ENCODE data around the gene RABGAP1L. TPM values are rescaled to one million over a fixed set of nuclear protein-coding genes. Genes with fewer than 3 reads are reported as not detected.
A peak's percentile ranks its signal among the peaks of the same experiment; 100 is the strongest.

The RABGAP1L gene
- total and polyA plus RNA-seq, 2 donors (not counting 3 experiments of a cell fraction or from before 2014, with no cell fraction given): 6.4 to 22.2 TPM

DNA sequence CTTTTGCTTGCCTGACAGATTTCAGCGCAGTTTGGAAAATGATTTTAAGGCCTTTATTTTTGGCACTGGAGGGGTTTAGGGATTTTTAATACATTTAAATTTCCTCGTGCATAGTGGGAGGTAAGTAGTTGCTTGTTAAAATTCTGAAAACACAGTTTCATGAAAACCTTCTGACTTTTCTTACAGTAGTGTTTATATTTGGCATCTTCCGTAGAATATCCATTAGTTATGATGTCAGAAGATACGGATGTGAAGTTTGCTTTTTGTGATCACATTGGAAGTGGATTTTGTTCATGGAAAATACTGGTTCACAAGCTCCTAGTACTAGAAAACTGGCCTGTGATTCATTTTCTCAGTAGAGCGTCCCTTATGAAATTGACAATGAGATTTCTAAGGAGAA is 1.3 kb downstream of the RABGAP1L start:
- Histone ChIP-seq H3K4me3 (replicated peaks in 1 of 3; ENCODE audit: insufficient read depth in 1 of 3, low read depth in 1 of 3, low read length in 3 of 3) (peak overlapping the region in 1 of 3 experiments; percentile 75), H3K9ac (replicated peaks; ENCODE audit: extremely low read depth, insufficient read depth, low read length) (no peak overlapping the region), H3K9me3 (replicated peaks; ENCODE audit: control insufficient read depth, insufficient read depth, low read length) (no peaks in the 10 kb centered on the region), H3K9me1 (replicated peaks; ENCODE audit: control insufficient read depth, extremely low read depth, insufficient read depth, low read length) (no peaks in the 10 kb centered on the region), H3K4me1 (ENCODE audit: control insufficient read depth, extremely low read depth, insufficient read depth, low read length) (peaks cover 8% of the 10 kb centered on the region), H2AFZ (ENCODE audit: low read depth, low read length) (no peak overlapping the region), H3K27ac (ENCODE audit: insufficient read depth, low read depth, low read length) (no peak overlapping the region), H3K27me3 (ENCODE audit: control insufficient read depth in 2 of 2, insufficient read depth in 2 of 2, low read length in 2 of 2) (no peaks in the 10 kb centered on the region), H3K4me2 (ENCODE audit: insufficient read depth, low read length) (peak overlapping the region; percentile 73), H3K79me2 (ENCODE audit: control insufficient read depth, insufficient read depth, low read length) (peaks cover 2% of the 10 kb centered on the region), H4K20me1 (replicated peaks; ENCODE audit: control insufficient read depth, extremely low read depth, insufficient read depth, low read length) (no peaks in the 10 kb centered on the region), H3K36me3 (ENCODE audit: control insufficient read depth in 2 of 2, extremely low read depth in 1 of 2, insufficient read depth in 2 of 2, low read length in 2 of 2) (no peaks in the 10 kb centered on the region)
- TSS peak; percentile 20 for BruUV-seq (replicated peaks)
- FAIRE-seq (peak; percentile 65), DNase-seq (ENCODE audit: low read depth, low spot score) (no peak)
- intact Hi-C loops (cut with micrococcal nuclease): no loop called here
- dilution Hi-C loops (cut with MboI; ENCODE audit: extremely low pct_ligation_motif_present, low sequenced_read_pairs): no loop called here
- TF ChIP-seq MYC (IDR thresholded peaks at IDR 0.05; ENCODE audit: low read depth, low read length) (no peak), POLR2A (IDR thresholded peaks at IDR 0.05; ENCODE audit: low read depth, low read length) (no peak), GATA2 (IDR thresholded peaks at IDR 0.05; ENCODE audit: insufficient read depth, insufficient read length, low read depth, low read length) (no peak), FOS (IDR thresholded peaks at IDR 0.05; ENCODE audit: borderline replicate concordance, insufficient read depth, low read length) (no peak), EZH2 (IDR thresholded peaks at IDR 0.05; ENCODE audit: borderline replicate concordance, low read depth, low read length, severe bottlenecking) (no peak), JUN (IDR thresholded peaks at IDR 0.05; ENCODE audit: borderline replicate concordance, insufficient read depth, insufficient read length, low read depth) (no peak), POLR2AphosphoS5 (IDR thresholded peaks at IDR 0.05; ENCODE audit: insufficient read depth, low read depth, low read length) (no peak)
- TF ChIP-seq, protein P1, sequence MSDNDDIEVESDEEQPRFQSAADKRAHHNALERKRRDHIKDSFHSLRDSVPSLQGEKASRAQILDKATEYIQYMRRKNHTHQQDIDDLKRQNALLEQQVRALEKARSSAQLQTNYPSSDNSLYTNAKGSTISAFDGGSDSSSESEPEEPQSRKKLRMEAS (IDR thresholded peaks at IDR 0.05; ENCODE audit: insufficient read depth, insufficient read length): no peak
- ChIA-PET CTCF (interaction anchor here (0.7 to 1.1 kb wide), 2 partner anchors 11 to 57 kb away, joined by 4 to 5 read pairs; no protein-coding TSS in a partner anchor), POLR2A (no interaction called here)

DNA sequence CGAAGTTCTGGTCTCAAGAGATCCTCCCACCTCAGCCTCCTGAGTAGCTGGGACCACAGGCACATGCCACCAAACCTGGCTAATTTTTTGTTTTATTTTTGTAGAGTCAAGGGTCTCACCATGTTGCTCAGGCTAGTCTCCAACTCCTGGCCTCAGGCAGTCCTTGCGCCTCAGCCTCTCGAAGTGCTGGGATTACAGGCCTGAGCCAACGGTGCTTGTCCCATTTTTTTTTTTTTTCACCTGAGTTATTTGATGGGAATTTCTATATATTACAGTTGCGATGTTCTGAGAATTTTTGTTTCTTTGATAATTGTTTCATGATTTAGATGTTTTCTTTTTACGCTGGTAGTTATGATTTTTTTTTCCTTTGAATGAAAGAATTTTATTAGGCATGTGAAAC is 2.5 kb downstream of the RABGAP1L start:
- Histone ChIP-seq H3K79me2 (ENCODE audit: control insufficient read depth, insufficient read depth, low read length) (peaks cover 2% of the 10 kb centered on the region), H3K9ac (replicated peaks; ENCODE audit: extremely low read depth, insufficient read depth, low read length) (no peak overlapping the region), H3K4me2 (ENCODE audit: insufficient read depth, low read length) (no peak overlapping the region), H3K36me3 (ENCODE audit: control insufficient read depth in 2 of 2, extremely low read depth in 1 of 2, insufficient read depth in 2 of 2, low read length in 2 of 2) (no peaks in the 10 kb centered on the region), H3K9me1 (replicated peaks; ENCODE audit: control insufficient read depth, extremely low read depth, insufficient read depth, low read length) (no peaks in the 10 kb centered on the region), H3K27me3 (ENCODE audit: control insufficient read depth in 2 of 2, insufficient read depth in 2 of 2, low read length in 2 of 2) (no peaks in the 10 kb centered on the region), H2AFZ (ENCODE audit: low read depth, low read length) (no peak overlapping the region), H4K20me1 (replicated peaks; ENCODE audit: control insufficient read depth, extremely low read depth, insufficient read depth, low read length) (no peaks in the 10 kb centered on the region), H3K27ac (ENCODE audit: insufficient read depth, low read depth, low read length) (no peak overlapping the region), H3K4me1 (ENCODE audit: control insufficient read depth, extremely low read depth, insufficient read depth, low read length) (peaks cover 8% of the 10 kb centered on the region), H3K9me3 (replicated peaks; ENCODE audit: control insufficient read depth, insufficient read depth, low read length) (no peaks in the 10 kb centered on the region), H3K4me3 (replicated peaks in 1 of 3; ENCODE audit: insufficient read depth in 1 of 3, low read depth in 1 of 3, low read length in 3 of 3) (no peak overlapping the region)
- FAIRE-seq: no peak
- TF ChIP-seq, protein P1 (IDR thresholded peaks at IDR 0.05; ENCODE audit: insufficient read depth, insufficient read length): no peak
- TF ChIP-seq POLR2AphosphoS5 (IDR thresholded peaks at IDR 0.05; ENCODE audit: insufficient read depth, low read depth, low read length) (no peak), JUN (IDR thresholded peaks at IDR 0.05; ENCODE audit: borderline replicate concordance, insufficient read depth, insufficient read length, low read depth) (no peak), FOS (IDR thresholded peaks at IDR 0.05; ENCODE audit: borderline replicate concordance, insufficient read depth, low read length) (no peak), MYC (IDR thresholded peaks at IDR 0.05; ENCODE audit: low read depth, low read length) (no peak), GATA2 (IDR thresholded peaks at IDR 0.05; ENCODE audit: insufficient read depth, insufficient read length, low read depth, low read length) (no peak), POLR2A (IDR thresholded peaks at IDR 0.05; ENCODE audit: low read depth, low read length) (no peak)
- TF ChIP-seq, protein P2, sequence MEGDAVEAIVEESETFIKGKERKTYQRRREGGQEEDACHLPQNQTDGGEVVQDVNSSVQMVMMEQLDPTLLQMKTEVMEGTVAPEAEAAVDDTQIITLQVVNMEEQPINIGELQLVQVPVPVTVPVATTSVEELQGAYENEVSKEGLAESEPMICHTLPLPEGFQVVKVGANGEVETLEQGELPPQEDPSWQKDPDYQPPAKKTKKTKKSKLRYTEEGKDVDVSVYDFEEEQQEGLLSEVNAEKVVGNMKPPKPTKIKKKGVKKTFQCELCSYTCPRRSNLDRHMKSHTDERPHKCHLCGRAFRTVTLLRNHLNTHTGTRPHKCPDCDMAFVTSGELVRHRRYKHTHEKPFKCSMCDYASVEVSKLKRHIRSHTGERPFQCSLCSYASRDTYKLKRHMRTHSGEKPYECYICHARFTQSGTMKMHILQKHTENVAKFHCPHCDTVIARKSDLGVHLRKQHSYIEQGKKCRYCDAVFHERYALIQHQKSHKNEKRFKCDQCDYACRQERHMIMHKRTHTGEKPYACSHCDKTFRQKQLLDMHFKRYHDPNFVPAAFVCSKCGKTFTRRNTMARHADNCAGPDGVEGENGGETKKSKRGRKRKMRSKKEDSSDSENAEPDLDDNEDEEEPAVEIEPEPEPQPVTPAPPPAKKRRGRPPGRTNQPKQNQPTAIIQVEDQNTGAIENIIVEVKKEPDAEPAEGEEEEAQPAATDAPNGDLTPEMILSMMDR (IDR thresholded peaks at IDR 0.05; ENCODE audit: extremely low read depth in 1 of 2, insufficient read depth in 1 of 2, low read depth in 1 of 2, low read length in 2 of 2): no peak
- dilution Hi-C loops (cut with MboI; ENCODE audit: extremely low pct_ligation_motif_present, low sequenced_read_pairs): no loop called here
- no TSS peak for BruUV-seq (replicated peaks)
- CTCF ChIA-PET: interaction anchor here (0.7 to 1.2 kb wide), 3 partner anchors 23 to 820 kb away, joined by 3 read pairs; no protein-coding TSS in a partner anchor
- POLR2A ChIA-PET: interaction anchor here (0.5 to 0.7 kb wide), 2 partner anchors 27 to 559 kb away, joined by 3 to 4 read pairs; partner anchors contain the start of gene SLC9C2
- DNase-seq (ENCODE audit: low read depth, low spot score): no peak
- intact Hi-C loops (cut with micrococcal nuclease): no loop called here

All from endothelial cell of umbilical vein (primary cell).